GM21576 (cell line): ENCODE measurements around the gene RCE1.

Experiments used
- ATAC-seq: cut with Tn5 transposase; IDR thresholded peaks from one replicate; pipeline ENCODE4 v1.9.1; 2021; ENCODE audit warnings: mild to moderate bottlenecking, moderate library complexity; ENCODE audit not compliant: unreplicated experiment

Gene RCE1

DNA sequence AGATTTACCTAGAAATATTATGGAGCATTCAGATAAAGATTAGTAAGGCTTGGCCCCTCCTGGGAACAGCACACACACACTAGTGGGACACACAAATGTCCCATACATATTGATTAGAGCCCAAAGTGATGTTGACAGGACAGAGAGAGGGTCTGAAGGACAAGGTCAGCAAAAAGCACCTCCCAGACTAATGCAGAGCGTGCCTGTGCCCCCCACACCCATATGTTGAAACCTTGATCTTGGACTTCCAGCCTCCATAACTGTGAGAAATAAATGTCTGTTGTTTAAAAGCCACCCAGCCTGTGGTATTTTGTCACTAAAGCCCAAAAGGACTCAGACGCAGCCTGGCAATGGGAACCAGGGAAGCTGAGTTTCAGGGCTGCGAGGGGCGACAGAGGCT, 41.2 kb downstream of the RCE1 start:
- no peak for ATAC-seq

DNA sequence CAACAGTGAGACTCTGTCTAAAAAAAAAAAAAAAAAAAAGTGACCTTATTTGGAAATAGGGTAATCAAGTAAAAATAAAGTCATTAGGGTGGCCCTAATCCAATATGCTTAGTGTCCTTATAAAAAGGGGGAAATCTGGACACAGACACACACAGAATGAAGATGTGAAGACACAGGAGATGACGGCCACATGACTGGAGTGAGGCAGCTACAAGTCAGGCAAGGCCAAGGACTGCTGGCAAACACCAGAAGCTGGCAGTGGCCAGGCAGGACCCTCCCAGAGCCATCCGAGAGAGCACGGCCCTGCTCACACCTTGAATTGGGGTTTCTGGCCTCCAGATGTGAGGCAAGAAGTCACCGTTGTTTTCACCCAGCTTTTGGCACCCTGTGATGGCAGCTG, 42.2 kb downstream of the RCE1 start:
- no peak for ATAC-seq

DNA sequence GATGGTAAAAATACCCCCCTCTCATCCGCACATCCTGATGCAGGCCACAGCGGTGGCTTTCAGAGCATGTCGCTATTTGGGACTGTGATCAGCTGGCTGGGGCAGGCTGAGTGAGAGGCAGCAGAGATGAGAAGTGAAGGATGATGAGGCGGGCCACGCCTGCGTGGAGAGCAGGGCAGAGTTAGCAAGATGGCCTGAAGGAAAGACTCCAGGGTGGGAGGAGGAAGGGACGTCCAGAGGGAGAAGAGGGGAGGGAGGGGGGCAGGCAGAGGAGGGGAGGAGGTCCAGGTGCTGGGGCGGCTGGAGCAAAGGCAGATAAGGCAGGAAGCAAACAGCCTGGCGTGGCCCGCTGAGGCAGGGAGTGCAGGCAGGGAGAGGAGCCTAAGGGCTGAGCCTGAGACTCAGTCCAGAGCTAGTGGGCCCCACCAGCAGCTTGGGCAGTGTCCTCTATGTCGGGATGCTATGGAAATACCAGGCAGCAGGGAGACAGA, 42.8 kb downstream of the RCE1 start:
- no peak for ATAC-seq

DNA sequence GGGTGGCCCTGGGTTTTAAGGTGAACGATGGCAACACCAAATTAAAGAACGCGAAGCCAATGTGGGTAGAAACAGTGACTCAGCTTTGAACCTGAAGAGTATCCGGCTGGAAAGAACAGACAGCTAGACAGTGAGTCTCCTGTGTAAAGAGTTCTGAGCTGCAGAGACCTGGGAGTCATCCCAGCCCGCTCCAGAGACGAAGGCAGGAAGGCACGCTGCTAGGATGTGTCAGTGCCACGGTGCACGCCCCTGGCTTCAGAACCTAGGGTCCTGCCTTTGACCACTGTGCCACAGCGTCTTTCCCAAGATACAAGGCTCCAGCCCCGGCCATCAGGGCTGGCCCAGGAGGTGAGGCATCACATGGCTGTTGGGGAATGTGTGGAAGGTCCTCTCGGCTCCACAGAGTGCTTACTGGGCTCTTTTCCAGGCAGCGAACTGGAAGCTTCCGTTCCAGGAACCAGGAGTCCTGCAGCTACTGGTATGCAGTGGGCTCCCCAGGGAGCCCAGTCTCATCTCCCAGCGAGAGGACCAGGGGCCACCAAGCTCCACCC, 43.5 kb downstream of the RCE1 start:
- no peak for ATAC-seq

DNA sequence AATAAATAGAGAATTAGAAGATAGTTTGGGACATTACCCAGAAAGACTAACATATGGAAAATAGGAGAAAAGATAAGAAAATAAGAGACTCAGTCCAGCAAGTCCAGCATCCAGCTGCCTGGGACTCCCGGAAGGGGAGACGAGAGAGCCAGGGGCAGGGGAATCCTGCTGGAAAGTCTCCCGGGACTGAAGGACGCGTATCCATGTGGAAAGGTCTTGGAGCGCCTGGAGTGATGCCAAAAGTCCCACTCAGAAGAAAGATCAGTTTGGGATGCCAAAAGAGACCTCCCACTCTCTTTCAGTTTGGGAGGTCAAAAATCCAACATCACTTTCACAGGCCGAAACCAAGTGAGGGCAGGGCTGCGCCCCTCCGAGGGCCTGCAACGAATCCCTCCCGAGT, 44.3 kb downstream of the RCE1 start:
- no peak for ATAC-seq

DNA sequence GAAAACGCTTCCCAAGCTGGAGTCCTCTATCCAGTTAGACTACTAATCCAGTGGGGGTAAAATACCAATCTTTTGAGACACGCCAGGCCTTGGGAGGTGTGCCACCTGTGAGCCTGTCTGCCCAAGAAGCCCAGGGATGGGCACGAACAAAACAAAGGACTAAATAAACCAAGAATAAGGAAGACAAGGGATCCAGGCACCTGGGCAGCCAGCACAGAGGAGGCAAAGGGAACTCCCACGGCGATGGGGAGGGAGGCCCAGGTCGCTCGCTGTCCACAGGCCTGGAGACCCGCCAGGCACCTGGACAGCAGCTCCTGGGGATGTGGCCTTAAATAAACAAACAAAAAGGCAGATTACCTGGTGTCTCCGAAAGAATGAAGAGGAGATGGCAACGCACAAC, 45.0 kb downstream of the RCE1 start:
- no peak for ATAC-seq

DNA sequence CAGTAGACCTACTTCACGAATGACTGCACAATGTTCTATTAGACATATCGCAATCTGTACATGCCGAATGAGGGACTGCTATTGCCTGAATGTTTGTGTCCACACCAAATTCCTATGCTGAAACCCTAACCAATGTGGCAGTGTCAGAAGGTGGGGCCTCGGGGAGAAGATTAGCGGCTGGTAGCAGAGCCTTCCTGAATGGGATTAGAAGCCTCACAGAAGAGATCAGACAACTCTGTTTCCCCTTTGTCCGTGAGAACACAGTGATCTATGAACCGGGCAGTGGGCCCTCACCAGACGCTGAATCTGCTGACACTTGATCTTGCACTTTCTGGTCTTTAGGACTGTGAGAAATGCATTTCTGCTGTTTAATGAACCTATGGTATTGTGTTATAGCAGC, 46.7 kb downstream of the RCE1 start:
- no peak for ATAC-seq

DNA sequence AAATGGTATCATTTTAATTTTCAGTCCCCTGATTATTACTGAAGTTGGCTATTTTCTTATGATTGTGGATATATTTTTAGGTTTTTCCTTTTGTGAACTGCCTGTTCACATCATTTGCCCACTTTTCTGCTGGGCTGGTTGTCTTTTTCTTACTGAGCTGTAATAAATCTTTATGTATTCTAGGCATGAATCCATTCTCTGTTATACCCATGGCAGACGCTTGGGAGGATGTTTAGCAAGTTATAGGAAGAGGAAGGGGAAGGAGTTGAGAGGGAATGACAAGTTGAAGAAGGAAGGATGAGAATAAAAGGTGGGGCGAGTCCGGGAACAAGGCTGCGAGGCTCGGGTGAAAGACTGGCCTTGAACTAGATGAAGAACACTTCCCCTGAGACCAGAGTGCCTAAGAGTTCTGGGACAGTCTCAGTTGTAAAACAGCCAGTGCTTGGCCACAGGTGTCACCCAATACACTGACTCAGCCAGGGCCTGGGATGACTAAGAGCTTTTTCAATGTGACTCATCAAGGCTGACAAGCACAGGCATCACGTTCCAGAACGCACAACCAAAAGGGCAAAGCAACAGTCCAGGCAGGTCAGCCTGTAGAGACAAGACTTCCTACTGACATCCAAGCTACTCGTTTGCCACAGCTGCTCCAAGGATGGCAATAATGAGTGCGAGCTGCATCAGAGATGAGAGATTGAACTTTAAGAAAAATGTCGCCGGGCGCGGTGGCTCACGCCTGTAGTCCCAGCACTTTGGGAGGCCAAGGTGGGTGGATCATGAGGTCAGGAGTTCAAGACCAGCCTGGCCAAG, 48.8 kb downstream of the RCE1 start:
- peak; percentile 83 for ATAC-seq

DNA sequence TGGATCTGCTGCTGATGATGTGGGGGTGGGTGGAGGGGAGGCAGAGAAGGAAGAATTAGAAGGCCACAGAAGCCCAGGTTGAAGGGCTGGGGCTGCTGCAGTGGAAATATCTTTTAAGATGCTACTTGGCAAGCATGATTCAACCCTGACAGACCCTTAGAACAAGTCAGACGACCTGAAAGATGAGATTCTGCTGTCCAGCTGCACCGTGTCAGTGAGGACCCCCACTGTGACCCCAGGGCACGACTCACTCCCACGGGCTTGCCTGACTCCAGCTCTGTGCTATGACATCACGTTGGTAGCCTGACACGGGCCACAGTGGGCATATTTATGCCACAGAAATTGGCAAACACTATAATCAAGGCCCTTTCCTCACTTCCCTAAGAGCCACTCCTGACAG, 49.7 kb downstream of the RCE1 start:
- ATAC-seq = no peak

DNA sequence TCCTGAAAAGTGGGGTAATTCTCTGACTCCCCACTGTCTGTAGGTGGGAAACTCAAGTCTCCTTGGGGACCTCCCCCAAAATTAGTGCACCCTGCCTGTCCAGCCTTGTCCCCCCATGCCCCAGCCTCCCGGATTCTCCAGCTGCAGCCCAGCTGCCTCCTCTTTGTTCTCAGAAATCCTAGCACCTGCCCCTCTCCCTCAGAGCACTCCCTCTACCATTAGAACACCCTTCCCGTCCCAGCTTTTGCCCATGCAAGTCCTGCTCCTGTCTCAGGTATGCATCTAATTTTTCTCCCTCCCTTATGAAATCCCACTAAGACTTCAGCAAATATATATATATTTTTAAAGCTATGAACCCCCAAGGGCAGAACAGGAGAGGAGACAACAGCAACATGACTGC, 50.9 kb downstream of the RCE1 start:
- ATAC-seq = no peak
